ENCODE results near the gene ATP11A.
A peak's percentile ranks its signal among the peaks of the same experiment; 100 is the strongest.

ATP11A gene

DNA sequence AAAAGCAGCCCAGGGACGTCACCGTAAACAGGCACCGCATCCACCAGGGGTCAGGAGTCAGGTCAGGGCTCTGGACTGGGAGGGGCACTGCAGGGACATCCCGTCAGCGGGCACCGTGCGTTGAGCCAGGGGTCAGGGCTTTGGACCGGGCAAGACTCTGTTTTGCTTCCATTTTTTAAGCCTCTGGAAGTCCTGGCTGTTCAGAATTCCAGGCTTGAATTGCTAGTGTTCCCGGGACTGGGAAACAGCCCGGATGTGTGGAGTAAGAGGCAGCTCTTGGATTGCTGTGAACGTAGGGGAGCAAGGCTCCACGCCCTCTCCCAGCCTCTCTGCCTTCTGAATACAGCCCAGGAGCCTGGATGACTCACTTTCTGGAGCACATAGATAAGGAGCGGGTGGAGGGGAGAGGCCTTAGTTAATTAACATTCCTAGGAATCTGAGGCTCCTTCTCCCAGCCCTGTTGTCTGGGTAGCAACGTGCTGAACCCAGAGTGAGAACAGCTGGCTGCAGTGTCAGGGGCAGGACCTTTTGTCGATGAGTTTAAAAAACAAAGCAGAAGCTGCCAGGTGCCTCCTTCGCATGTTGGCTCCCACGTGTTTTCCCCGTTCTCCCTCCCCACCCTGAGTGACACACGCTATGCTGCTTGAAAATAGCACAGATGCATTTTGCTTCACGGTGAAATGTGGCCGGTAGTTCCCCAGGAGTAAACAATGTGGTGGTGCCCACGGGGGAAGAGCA lies 21.9 kb downstream of the ATP11A start:
- peak; percentile 97 for DNase-seq

DNA sequence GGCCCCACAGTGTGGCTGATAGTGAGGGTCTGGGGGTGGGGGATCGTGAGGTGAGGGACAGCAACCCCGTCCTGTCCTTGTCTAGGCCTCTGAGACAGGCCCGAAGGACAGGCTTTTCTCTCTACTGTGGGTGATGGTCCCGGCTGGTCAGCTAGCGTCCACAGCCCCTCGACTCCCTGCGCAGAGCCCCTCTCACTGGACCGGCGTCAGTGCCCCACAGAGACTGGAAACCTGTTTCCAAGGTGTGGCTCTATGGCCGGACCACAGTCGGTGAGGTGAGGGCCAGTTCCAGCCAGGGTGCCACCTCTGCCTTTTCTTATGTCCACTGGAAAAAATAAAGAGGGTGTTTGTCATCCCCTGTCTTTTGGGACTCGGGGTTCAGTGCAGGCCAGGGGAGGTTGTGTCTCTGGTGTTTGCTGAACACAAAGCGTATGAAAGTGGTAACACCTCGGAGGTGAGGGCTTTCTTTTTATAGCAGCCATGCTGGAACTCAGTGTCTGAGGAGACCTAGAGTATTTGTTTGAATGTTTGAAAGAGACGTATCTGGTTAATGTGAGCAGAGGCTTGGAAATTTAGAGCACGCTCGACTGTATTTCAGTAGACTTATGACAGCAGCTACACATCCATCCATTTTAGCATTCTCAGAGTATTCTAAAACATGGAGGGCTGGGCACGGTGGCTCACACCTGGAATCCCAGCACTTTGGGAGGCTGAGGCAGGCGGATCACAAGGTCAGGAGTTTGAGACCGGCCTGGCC lies 22.8 kb downstream of the ATP11A start:
- no peak for DNase-seq

DNA sequence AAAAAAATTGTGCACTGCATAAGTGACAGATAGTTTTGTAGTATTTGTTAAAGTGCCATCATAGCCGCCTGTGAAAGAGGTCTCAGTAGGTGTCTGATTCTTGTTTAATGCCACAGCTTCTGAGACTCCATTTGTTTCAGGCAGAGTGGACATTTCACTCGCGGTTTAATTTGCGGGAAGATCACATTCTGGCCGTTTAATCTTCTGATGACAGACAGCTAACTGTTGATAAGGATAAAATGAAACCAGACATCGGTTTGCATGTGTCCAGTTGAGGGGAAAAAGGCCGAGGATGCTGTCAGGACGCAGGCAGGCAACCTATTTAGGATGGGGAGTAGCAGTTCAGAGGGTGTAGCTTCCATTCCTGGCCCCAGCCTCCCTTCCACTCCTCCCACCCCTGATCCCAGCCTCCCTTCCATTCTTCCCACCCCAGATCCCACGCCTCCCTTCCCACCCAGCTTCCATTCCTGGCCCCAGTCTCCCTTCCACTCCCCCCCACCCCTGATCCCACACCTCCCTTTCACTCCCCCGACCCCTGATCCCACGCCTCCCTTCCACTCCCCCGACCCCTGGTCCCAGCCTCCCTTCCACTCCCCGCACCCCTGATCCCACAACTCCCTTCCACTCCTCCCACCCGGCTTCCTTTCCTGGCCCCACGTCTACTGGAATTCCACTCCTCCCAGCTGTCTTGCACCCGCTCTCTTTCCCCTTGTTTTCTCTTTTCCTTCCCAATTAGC lies 23.8 kb downstream of the ATP11A start:
- no peak for DNase-seq

DNA sequence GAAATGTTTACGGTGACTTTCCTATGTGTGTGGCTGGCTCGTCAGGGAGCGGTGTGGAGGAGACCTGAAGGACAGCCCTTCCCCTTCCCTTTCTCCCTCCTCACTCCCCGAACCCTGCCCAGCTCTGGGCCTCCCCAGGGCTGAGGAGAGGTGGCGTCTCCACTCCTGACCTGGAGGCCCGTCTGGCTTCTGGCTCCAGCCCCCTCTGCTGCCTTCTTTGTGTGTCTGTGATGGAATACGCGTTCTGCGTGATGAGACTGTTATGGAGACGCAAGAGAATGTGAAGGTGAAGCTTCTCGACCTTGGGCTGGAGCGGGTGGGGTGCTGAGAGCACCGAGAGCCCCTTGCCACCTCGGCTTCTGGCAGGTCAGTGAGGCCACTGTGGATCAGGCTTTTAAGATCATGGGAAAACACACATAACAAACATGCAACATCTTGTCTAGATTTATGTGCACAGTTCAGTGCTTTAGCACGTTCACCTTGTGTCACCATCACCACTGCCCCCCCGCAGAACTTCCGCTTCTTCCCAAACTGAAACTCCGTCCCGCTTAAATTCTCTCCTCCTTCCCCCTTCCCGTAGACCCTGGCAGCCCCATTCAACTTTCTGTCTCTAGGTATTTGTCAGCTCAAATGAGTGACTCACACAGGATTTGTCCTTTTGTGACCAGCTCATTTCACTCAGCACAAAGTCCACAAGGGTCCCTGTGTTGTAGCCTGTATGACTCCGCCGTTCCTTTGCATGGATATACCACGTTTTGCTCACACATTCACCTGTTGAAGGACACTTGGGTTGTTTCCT lies 24.7 kb downstream of the ATP11A start:
- no peak for DNase-seq

DNA sequence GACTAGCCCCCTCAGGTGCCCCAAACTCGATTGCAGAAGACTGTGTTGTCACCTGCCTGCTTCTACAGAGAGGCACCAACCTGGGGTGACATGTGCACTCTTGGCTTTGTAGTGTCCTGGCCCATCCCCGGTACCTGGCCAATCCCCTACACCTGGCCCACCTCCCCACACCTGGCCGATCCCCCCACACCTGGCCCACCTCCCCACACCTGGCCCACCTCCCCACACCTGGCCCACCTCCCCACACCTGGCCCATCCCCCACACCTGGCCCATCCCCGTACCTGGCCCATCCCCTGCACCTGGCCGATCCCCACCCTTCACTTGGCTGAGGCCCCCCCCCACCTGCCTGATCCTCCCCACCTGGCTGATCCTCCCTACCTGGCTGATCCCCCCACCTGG lies 25.4 kb downstream of the ATP11A start:
- no peak for DNase-seq

- no peak for DNase-seq
Observed at GRCh38 chr13:112715715-112716460, 26.1 kb downstream of the ATP11A start.

DNA sequence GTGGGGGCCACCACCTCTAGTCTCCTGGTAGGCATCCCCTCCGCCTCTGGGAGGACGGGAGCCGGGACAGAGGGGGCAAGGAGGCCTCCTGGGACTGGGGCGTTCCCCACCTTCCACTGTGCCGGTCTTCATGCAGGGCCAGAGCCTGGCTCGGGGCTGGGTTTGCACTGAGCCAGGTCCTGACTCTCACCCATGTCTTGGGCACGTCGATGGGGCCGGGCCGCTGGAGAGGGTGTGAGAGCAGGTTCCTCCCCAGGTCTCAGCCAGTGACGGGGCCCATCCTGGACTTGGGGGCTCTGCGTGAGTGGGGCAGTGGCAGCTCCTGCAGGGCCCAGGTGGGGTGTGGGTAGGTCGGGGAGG lies 26.6 kb downstream of the ATP11A start:
- DNase-seq = no peak

DNA sequence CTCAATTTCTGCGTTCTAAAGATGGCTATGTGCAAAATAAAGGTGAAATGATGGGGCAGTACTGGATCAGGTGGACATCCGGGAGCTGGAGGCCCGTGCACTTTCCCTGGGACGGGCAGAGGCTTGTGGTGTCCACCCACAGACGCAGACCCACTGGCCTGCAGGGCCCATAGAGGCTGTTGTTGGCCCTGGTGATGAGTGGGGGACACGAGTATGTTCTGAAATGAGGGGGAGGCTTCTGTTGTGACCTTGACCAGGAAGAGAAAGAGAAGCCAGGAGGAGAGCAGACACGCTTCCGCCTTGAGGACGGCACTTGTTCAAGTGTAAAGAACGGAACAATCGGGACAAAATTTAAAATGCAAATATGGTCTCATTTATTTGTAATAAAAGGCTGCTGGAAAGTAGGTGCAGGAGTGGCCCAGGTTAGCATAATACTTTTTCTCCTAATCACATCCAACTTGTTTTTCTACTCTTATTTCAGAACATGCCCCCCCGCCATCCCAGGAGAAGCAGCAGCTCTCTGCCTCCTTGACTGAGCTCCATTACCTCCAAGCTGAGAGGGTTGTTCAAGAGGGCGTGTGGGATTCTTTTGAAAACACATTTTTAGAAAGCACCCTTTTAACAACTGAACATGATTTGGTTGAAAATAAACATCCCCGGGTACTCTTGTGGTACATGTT lies 27.1 kb downstream of the ATP11A start:
- DNase-seq = no peak

DNA sequence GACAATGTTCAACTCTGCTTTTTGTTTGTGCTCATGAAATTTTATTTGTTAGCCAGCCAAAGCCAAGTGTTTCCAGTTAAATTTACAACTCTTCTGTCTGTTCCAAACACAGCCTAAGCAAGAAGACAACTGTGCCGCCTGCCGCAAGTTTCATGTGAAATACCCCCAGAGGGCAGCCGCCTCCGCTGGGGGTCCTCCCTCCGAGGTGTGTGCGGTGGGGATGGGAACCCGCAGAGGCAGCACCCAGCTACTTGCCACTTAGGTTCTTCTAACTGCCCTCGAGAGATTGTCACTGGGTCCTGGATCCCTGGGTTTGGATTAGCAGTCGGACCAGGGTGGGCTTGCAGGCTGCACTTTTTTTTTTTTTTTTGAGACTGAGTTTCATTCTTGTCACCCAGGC lies 28.5 kb downstream of the ATP11A start:
- no peak for DNase-seq

DNA sequence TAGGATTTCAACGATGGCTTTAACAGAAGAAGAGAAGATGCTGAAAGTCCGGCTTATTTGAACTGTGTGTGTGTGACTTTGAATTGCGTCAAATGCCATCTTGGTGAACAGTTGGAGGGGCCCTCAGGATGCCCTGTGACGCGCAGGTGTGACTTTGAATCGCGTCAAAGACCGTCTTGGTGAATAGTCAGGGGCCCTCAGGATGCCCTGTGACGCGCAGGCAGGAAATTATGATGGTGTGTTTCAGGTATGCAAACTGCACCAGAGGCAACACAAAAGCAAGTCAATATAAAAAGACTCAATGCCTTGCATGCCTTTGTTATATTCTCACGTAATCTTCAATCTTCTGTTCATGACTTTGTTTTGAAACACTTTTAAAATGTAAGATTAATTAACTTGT lies 29.2 kb downstream of the ATP11A start:
- DNase-seq = no peak

DNA sequence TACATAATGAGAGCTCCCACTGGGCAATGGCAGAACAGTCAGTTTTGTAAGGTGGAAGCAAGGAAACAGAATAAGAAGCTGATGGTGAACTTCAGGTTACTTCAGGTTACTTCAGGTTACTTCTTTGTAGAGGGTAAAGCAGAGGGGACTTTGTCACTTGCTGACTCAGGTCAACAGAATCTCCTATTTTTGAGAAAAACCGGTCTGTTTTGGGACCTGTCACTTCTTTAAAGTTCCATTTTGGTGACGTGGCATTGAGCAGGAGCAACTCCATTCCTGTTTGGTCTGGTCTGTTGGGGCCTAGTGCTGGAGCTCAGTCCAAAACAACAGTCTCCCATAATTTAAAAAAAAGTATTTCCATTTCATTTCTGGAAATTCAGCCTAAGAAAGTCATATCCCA lies 29.7 kb downstream of the ATP11A start:
- DNase-seq = no peak

DNA sequence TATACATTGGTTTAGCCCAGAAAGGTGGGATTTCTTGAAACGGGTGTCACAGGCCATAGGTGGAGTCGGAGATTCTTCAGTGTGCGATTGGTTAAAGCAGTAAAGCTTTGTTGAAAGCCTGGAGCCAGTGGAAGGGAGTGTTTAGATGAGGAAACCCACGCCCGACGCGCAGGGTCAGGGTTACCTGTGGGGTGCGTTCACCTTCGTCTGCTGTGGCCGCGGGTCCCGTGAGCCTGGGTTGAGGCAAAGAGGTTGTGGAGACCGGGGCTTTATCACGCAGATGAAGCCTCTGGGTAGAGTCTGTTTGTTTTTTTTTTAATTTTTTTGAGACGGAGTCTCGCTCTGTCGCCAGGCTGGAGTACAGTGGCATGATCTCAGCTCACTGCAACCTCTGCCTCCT lies 30.4 kb downstream of the ATP11A start:
- DNase-seq = no peak

DNA sequence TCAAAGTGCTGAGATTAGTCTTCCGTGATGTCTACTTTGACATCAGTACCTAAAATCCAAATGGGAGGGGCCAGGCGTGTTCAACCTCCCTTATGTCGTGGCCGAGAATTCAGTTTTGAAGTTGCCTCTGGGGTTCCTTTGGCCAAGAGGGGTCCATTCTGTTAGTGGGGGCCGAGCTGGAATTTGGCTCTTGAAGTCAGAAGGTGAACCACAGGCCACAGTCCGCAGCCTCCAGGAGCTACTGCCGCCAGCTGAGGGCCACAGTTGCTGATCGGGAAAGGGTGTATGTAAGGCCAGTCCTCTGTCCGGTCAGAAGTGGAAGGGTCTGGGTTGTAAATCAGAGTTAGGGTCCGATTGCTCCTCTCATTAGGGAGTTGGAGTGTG lies 31.0 kb downstream of the ATP11A start:
- DNase-seq = no peak

- no peak for DNase-seq
Observed at GRCh38 chr13:112721198-112722104, 31.6 kb downstream of the ATP11A start.

- peak; percentile 73 for DNase-seq
Observed at GRCh38 chr13:112722433-112723263, 32.8 kb downstream of the ATP11A start.

DNA sequence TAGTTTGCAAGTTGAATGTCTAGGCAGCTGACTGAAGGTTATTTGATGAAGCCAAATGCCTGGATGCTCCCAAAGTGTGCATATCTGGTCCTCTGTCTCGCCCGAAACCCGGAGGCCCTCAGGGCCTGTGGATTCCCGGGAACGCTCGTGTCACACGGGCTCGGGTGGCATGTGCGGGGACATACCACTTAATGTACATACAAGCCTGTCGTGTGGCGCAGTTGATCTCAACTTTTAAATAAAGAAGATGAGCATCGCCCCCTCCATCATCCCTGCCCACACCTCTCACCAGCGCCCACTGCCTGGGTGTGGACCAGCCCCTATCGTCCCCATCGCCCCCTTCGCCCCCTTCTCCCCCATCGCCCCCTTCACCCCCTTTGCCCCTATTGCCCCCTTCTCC lies 33.9 kb downstream of the ATP11A start:
- DNase-seq = no peak

DNA sequence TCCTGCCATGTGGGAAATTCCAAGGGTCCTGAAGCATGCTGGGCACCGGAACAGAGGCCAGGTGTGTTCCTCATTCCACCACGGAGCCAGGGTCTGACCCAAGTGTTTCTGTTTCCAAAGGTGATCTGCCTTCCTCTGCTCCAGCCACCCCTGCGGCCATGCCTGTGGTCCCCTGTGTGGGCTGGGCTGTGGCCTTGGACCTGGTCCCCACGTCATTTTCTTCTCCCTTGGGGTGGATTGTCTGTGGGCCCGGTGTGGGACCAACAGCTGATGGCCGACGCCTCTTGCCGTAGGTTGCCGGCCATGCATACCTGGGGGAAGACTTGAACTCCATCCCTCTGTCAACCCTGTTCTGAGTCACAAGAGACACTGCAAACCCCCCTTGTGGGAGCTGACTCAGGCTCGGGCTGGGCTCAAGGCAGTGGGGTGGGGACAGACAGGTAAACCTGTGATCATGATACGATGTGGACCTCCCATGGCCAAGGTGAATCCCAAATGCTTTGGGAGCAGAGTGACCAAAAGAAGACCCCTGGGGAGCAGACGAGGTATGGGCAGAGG lies 35.0 kb downstream of the ATP11A start:
- DNase-seq = no peak

- DNase-seq = no peak
Observed at GRCh38 chr13:112725346-112726015, 35.6 kb downstream of the ATP11A start.

Data from fibroblast of skin of abdomen (primary cell).